Measurements from ENCODE around the gene CHST14.

DNA sequence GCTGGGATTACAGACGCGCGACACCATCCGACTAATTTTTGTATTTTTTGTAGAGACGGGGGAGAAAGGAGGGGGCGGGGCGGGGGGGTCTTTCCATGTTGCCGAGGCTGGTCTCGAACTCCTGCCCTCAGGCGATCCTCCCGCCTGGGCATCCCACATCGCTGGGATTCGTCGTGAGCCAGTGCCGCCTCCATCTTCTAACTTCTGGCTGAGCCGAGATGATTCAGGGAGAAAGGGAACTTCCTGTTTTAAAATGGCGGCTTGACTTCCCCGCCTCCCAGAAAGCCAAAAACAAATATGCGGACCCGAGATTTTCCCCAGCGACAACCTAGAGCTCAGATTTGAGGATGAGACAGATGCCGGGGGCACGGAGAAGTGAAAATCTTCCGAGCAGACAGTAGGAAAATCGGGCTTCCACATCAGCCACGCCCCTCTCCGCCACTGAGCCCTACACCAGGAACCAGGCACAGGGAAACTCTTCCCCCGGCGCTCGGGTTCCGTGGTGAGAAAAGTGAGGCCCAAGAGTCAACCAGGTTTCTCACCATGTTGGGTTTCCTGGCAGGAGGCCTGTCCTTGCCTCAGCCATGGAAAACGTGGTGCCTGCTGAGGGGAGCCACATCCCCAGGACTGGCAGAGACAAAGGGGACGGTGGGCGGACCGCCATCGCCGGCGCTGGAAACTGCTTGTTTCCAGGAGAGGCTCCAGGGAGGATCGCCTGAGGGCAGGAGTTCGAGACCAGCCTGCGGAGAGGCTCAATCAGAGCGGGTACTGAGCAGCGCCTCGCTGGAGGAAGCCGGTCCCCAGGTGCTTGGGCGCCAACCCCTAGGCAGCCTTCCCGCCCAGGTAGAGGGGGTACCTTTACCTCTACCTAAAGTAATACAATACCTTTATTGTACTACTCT, 18.7 kb downstream of the CHST14 start:
- TF ChIP-seq, protein P1, sequence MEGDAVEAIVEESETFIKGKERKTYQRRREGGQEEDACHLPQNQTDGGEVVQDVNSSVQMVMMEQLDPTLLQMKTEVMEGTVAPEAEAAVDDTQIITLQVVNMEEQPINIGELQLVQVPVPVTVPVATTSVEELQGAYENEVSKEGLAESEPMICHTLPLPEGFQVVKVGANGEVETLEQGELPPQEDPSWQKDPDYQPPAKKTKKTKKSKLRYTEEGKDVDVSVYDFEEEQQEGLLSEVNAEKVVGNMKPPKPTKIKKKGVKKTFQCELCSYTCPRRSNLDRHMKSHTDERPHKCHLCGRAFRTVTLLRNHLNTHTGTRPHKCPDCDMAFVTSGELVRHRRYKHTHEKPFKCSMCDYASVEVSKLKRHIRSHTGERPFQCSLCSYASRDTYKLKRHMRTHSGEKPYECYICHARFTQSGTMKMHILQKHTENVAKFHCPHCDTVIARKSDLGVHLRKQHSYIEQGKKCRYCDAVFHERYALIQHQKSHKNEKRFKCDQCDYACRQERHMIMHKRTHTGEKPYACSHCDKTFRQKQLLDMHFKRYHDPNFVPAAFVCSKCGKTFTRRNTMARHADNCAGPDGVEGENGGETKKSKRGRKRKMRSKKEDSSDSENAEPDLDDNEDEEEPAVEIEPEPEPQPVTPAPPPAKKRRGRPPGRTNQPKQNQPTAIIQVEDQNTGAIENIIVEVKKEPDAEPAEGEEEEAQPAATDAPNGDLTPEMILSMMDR (IDR thresholded peaks at IDR 0.05): no peak
- TF ChIP-seq ZFX (IDR thresholded peaks at IDR 0.05; ENCODE audit: borderline replicate concordance): no peak

Data from 22Rv1 (cell line).